CD4-positive, alpha-beta T cell treated with Interleukin-15 for 4 hours (primary cell): Measurements from ENCODE around the gene CRMP1.

Experiments used
- DNase-seq: peaks from one replicate; pipeline ENCODE4 v3.0.0-alpha.2; 2020; ENCODE audit warnings: low spot score

CRMP1 gene

DNA sequence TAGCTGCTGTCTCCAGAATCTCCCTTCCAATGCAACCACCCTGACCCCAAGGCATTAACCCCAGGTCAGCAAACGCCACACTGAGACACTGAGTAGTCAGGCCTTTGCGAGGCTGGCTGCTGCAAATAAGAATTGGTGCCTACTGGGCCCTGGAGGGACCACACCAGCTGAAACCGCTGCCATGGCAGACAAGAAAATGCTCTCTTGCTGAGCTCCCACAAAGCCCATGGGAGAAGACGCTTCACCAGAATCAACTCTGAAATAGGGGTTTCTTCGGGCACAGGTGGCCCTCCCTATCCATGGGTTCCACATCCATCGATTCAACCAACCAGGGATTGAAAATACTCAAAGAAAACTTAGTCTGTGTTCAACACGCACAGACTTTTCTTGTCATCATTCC, 26.7 kb upstream of the CRMP1 start:
- no peak for DNase-seq

DNA sequence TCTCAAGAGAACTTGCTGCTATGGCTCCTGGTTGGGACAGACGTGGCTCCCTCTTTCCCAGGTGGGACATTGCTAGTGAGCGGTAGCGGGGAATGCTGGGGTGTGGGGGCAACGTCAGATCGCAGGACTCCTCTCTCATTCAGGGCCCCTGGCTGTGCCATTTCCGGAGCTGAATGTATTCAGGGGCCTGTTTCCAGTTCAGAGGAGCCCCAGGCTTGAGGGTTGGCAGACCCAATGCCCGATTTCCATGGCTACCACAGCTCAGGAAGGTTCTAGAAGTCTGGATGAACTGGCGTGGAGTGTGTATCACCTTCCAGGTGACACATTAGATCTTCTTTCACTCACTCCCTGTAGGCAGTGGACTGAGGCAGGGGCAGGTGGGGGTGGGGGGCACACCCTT, 26.2 kb upstream of the CRMP1 start:
- DNase-seq = no peak

GRCh38 chr4:5918331-5918985, 25.6 kb upstream of the CRMP1 start:
- no peak for DNase-seq

DNA sequence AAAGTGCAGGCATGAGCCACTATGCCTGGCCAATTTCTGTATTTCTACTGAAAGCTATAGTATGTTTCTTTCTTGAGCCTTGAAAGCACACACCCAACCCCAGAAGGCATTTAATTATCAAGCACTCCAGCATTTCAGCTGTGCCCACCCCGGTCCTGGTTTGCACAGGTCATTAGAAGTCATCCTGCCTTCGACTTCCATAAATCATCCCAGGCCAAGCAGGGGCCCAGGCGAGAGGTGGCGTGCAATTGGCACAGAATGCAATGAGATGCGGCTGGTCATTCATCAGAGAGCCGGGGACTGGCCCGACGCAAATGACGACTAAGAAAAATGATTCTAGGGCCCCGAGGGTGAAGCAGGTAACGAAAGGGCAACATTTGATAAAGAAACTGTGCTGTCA, 24.8 kb upstream of the CRMP1 start:
- DNase-seq = no peak

DNA sequence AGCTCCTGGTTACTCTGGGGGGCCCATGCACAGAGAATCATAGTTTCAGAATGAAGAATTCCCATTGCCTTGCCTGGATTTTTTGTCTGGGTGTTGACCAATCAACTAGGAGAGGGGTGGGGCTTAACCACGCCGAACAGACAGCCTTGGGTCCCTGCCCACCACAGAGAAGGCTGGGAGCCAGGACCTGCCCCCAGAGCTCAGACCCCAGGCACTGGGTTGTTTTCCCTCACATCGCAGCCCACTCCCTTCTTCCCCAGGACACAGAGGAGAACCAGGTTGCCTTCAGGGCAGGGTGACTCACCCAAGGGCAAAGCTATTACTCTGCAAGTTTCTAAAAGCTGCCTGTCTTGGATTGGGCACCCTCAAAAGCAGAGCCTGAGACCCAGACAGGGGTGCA, 23.3 kb upstream of the CRMP1 start:
- DNase-seq = no peak

- no peak for DNase-seq
Measured at GRCh38 chr4:5913454-5913853, 20.6 kb upstream of the CRMP1 start.

DNA sequence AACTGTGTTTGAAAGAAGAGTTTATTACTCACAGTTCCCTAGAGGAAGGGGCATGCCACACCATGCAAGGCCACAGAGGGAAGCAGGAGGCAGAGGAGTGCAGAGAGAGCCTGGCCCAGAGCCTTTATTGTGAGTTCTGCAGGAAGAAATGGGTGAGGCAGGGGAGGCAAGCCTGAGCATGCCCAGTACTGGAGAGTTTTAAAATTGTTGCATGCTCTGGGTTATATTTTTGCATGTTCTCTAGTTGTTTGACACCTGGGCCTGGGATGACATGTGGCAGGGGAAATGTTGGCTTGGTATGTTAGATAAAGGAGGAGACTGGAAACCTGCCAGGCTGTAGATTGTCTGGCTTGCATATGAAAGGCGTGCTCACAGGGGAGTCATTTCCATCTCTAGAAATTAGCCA, 19.7 kb upstream of the CRMP1 start:
- no peak for DNase-seq

- DNase-seq = no peak
Measured at GRCh38 chr4:5908876-5909427, 16.1 kb upstream of the CRMP1 start.

- DNase-seq = no peak
Measured at GRCh38 chr4:5906191-5906590, 13.3 kb upstream of the CRMP1 start.

GRCh38 chr4:5905714-5906113, 12.8 kb upstream of the CRMP1 start:
- no peak for DNase-seq

DNA sequence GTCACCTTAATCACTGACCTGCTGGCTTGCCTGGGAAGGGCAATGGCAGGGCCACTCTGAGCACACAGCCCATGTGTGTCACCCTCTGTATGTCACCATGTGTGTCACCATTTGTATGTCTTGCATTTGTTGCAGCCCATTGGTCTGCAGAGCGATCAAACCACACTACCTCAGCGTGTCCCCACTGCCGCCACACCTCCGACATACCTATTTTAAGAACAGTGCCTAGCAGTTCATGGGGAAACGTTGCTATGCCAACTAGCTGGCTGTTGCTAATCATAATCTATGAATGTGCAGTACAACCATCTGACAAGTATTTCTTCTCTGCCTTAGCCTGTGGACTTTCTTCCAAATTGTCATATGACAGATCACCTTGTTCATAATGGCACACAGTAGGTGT, 8.0 kb upstream of the CRMP1 start:
- DNase-seq = no peak

- no peak for DNase-seq
Measured at GRCh38 chr4:5899881-5900280, 7.0 kb upstream of the CRMP1 start.

GRCh38 chr4:5899396-5899795, 6.5 kb upstream of the CRMP1 start:
- DNase-seq = no peak

- DNase-seq = no peak
Measured at GRCh38 chr4:5897674-5898073, 4.8 kb upstream of the CRMP1 start.

- DNase-seq = no peak
Measured at GRCh38 chr4:5895287-5895686, 2.4 kb upstream of the CRMP1 start.

- DNase-seq = no peak
Measured at GRCh38 chr4:5894266-5894665, 1.4 kb upstream of the CRMP1 start.

GRCh38 chr4:5893591-5893990, 705 bp upstream of the CRMP1 start:
- no peak for DNase-seq

DNA sequence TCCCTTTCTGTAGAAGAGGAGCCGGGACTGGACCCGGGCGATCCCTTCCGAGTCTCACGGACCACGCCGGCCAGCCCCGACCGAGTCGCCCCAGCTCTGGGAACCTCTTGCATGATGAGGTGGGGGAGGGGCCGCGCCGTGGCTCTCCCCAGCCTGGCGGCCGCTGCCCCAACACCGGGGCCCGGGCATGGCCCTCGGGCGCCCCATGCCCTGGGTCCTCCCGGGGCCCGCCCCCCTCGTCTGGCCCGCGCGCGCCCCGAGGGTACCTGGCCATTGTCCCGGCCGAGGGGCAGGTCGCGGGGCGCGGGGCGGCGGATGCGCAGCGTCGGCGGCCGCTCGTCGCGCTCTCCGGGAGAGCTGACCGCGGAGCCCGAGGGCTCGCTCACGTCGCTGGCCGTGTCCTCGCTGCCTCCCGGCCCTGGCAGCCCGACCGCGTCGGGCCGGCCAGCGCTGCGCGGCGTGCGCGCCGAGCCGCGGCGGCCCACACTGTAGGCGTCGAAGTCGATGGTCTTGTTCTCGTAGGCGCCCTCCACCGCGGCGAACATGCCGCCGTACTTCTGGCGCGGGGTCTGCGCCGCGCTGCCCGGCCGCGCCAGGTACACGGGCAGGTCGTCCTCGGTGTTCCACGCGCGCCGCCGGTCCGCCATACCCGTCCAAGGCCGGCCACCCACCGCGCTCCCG, 423 bp downstream of the CRMP1 start:
- DNase-seq = no peak

GRCh38 chr4:5891563-5892322, 1.1 kb downstream of the CRMP1 start:
- no peak for DNase-seq

DNA sequence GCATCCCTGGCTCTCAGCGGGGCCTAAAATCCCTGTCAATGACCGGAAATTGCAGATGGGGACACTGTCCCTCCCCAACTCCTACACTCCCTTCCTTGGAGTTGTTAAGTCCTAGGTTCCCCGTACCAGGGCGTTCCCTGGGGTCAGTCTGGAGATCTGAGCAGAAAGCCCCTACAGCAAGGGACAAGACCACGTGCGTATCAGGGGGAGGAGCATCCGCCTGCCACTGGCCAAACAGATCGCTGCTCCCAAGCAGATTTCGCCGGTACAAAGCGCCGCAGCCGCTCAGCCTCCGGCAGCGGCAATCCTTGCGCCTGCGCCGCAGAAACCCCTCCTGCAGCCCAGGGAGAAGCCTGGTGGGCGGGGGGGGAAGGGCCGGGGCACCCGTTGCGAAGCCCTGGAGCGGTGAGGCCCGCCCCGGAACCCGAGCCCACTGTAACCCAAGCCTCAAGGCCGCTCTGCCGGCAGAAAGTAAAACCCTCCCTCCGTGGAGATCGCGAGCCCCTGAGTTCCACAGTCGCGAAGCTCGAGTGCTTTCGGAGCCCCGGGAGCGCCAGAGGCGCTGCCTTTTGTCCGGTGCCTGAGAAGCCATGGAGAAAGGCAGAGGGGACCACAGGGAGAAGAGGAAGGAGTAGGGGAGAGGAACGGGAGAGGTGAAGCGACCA, 2.7 kb downstream of the CRMP1 start:
- DNase-seq = no peak

- DNase-seq = no peak
Measured at GRCh38 chr4:5889002-5889696, 3.7 kb downstream of the CRMP1 start.
